ENCODE results near the gene XPO6. TPM values are rescaled to one million over a fixed set of nuclear protein-coding genes. Genes with fewer than 3 reads are reported as not detected.

XPO6 gene
- total RNA-seq, 1 donor from 2014 or later = 168 TPM

DNA sequence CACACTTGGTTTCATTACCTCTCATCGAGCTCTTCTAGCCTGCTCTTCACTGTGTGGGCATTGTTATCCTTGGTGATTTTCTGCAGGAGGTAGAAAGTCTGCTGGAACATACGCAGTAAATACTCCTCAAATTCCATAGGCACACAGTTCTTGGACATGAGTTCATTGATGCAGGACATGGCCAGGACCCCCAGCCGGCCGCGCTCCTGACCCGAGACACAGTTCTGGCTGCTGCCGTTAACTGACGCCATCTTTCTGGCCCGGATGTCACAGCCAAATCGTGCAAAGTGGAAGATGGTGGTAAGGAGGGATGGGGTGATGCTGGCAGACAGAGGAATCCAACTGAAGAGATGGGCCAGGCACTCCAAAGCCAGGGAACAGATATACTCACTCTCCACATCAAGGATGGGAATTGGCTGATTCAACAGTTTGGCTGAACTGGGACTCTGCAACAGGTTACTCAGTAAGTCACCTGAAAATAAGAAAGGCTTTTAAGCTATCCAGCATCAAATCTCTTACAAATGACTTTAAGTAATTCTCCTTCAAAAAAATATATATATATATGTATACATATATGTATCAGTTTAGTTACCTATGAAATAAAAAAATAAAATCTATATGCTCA, 55.6 kb downstream of the XPO6 start:
- TF ChIP-seq, protein P1, sequence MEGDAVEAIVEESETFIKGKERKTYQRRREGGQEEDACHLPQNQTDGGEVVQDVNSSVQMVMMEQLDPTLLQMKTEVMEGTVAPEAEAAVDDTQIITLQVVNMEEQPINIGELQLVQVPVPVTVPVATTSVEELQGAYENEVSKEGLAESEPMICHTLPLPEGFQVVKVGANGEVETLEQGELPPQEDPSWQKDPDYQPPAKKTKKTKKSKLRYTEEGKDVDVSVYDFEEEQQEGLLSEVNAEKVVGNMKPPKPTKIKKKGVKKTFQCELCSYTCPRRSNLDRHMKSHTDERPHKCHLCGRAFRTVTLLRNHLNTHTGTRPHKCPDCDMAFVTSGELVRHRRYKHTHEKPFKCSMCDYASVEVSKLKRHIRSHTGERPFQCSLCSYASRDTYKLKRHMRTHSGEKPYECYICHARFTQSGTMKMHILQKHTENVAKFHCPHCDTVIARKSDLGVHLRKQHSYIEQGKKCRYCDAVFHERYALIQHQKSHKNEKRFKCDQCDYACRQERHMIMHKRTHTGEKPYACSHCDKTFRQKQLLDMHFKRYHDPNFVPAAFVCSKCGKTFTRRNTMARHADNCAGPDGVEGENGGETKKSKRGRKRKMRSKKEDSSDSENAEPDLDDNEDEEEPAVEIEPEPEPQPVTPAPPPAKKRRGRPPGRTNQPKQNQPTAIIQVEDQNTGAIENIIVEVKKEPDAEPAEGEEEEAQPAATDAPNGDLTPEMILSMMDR (conservative IDR thresholded peaks at IDR 0.05; ENCODE audit: low read depth, low read length) = no peak
- no peak for DNase-seq (ENCODE audit: low read depth)
- H3K4me3 ChIP-seq (ENCODE audit: low read depth, low read length) = no peak overlapping the region

DNA sequence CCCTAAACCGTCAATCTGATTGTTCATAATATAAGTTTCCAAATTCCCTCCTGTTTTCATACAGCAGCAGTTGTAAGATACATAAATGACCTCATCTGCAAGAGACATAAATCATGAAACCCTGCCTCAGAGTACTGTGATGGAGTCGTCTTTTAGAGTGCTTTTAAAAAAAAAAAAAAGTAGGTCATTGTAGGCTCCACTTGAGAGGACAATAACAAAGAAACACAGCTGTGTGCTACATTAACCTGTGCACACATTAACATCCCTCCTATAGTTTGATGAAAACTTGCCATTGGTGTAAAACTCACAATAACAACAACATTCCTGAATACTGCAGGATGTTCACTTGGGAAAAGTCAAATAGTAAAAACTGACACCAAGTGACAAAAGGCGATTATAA, 56.5 kb downstream of the XPO6 start:
- TF ChIP-seq, protein P1 (conservative IDR thresholded peaks at IDR 0.05; ENCODE audit: low read depth, low read length) = no peak
- H3K4me3 ChIP-seq (ENCODE audit: low read depth, low read length) = no peak overlapping the region
- DNase-seq (ENCODE audit: low read depth) = no peak

DNA sequence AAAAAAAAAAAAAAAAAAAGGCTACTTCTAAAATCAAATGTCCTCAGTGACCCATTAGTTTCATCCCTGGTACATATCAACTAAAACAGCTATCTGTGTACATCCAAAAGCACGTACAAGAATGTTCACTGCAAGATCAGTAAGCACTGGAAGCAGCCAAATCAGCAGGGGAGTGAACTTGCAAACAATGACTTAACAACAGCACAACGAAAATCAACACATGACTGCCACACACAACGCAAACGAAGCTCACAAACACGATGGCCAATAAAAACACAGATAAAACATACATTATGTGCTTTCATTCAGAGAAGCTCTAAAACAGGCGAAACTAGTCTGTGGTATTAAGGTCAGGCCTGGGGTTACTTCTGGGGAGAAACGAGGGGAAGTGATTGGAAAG, 60.6 kb downstream of the XPO6 start:
- no peak overlapping the region for H3K4me3 ChIP-seq (ENCODE audit: low read depth, low read length)
- TF ChIP-seq, protein P1 (conservative IDR thresholded peaks at IDR 0.05; ENCODE audit: low read depth, low read length) = no peak
- DNase-seq (ENCODE audit: low read depth) = no peak

DNA sequence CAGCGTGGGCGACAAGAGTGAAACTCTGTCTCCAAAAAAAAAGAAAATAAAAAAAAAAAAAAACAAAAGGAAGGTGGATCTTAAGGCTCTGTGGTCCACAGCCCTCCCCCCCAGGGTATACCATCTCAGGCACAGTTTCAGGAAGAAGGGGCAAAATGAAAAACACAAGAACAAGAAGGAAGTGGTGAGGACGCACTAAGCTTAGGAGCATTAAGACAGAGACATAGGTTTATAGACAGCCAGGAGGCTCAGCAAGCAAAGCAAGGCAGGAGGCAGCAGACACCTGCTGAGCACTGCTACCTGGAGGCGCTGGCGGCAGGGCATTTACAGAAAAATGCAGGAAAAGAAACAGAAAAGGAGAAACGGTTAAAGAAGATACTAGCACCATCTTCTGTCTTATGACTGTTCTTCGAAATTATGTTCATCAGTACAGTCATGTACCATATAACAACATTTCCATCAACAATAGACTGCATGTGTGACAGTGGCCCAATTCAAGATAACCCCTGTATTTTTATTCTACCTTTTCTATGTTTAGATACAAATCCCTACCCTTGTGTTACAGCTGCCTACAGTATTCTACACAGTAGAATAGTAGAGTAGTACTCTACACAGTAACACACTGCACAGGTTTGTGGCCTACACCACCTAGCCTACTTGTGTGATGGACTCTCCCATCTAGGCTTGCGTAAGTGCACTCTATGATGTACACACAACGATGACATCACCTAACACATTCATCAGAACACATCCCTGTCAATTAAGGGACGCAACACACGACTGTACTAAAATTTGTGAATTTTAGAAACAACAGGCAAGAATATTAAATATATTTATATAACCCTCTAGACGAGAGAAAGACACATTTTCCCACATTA, 62.5 kb downstream of the XPO6 start:
- DNase-seq (ENCODE audit: low read depth) = no peak
- no peak overlapping the region for H3K4me3 ChIP-seq (ENCODE audit: low read depth, low read length)
- TF ChIP-seq, protein P1 (conservative IDR thresholded peaks at IDR 0.05; ENCODE audit: low read depth, low read length) = no peak

DNA sequence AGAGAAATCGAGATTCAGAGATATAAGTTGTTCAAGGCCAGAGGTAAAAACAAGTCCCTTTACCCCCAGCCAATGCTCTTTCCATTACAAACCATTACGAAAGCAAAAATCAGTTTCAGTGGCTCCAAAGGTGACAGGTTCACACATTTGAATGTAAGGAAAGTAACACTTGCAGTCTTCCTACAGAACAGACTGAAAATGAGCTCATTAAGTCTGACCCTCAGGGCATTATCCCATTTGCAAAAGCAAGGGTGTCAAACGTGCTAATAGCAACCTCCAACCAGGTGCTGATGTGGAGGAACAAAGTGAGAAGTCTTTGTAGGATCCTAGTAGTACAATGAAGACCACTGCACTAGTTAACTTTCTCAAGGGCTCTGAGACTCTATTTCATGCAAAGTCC, 65.2 kb downstream of the XPO6 start:
- H3K4me3 ChIP-seq (ENCODE audit: low read depth, low read length) = no peak overlapping the region
- TF ChIP-seq, protein P1 (conservative IDR thresholded peaks at IDR 0.05; ENCODE audit: low read depth, low read length) = no peak
- no peak for DNase-seq (ENCODE audit: low read depth)

DNA sequence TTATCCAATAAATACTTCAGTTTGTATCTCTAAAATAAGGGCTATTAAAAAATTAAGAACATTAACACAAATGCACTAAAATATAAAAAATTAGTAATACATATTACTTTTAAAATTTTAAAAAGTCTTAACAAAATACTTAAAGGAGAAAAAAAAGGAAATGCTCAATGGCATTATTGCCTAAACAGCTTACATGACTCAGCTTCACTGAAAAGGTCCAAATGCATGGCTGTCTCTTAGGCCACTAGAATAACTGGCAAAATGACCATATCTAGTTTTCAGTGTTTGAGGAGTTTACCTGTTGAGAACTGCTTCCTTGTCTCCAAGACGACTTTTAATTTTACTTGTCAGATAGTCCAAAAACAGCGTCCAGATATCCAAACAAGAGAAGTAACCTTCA, 66.0 kb downstream of the XPO6 start:
- TF ChIP-seq, protein P1 (conservative IDR thresholded peaks at IDR 0.05; ENCODE audit: low read depth, low read length) = no peak
- no peak overlapping the region for H3K4me3 ChIP-seq (ENCODE audit: low read depth, low read length)
- DNase-seq (ENCODE audit: low read depth) = no peak
